Measurements from ENCODE around the gene PCOLCE2. TPM values are rescaled to one million over a fixed set of nuclear protein-coding genes. Genes with fewer than 3 reads are reported as not detected.

Gene PCOLCE2
- total and polyA plus RNA-seq, 2 of the 8 experiments (the other 6 are each of a cell fraction or from before 2014, with no cell fraction given) = 11.1 to 12.6 TPM

DNA sequence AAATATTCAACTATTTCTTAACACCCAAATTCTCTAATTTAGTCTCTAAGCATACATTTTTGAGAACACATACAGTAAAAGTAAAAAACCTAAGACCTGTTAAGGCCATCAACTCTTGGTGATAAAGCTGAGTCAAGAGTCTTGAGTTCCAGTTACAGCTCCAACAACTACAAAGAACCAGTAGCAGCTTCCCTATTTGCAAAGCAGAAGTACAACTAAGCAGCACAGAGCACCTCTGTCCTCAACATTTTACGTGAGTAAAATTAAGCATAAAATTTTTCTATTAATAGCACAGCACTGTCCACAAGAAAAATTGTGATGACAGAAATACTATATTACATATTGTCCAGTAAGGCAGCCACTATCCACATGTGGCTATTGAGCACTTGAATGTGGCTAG, 4.4 kb downstream of the PCOLCE2 start (continued):
- TF ChIP-seq SIN3A (conservative IDR thresholded peaks at IDR 0.05 in 1 of 2, IDR thresholded peaks at IDR 0.05 in 1 of 2; ENCODE audit: low read depth in 1 of 2, low read length in 2 of 2) (no peak), TEAD4 (IDR thresholded peaks at IDR 0.05; ENCODE audit: low read depth, low read length) (no peak), CREB1 (IDR thresholded peaks at IDR 0.05) (no peak), RAD21 (IDR thresholded peaks at IDR 0.05 in 1 of 2, conservative IDR thresholded peaks at IDR 0.05 in 1 of 2; ENCODE audit: low read depth in 2 of 2, low read length in 2 of 2) (no peak)
- TF ChIP-seq, protein P1, sequence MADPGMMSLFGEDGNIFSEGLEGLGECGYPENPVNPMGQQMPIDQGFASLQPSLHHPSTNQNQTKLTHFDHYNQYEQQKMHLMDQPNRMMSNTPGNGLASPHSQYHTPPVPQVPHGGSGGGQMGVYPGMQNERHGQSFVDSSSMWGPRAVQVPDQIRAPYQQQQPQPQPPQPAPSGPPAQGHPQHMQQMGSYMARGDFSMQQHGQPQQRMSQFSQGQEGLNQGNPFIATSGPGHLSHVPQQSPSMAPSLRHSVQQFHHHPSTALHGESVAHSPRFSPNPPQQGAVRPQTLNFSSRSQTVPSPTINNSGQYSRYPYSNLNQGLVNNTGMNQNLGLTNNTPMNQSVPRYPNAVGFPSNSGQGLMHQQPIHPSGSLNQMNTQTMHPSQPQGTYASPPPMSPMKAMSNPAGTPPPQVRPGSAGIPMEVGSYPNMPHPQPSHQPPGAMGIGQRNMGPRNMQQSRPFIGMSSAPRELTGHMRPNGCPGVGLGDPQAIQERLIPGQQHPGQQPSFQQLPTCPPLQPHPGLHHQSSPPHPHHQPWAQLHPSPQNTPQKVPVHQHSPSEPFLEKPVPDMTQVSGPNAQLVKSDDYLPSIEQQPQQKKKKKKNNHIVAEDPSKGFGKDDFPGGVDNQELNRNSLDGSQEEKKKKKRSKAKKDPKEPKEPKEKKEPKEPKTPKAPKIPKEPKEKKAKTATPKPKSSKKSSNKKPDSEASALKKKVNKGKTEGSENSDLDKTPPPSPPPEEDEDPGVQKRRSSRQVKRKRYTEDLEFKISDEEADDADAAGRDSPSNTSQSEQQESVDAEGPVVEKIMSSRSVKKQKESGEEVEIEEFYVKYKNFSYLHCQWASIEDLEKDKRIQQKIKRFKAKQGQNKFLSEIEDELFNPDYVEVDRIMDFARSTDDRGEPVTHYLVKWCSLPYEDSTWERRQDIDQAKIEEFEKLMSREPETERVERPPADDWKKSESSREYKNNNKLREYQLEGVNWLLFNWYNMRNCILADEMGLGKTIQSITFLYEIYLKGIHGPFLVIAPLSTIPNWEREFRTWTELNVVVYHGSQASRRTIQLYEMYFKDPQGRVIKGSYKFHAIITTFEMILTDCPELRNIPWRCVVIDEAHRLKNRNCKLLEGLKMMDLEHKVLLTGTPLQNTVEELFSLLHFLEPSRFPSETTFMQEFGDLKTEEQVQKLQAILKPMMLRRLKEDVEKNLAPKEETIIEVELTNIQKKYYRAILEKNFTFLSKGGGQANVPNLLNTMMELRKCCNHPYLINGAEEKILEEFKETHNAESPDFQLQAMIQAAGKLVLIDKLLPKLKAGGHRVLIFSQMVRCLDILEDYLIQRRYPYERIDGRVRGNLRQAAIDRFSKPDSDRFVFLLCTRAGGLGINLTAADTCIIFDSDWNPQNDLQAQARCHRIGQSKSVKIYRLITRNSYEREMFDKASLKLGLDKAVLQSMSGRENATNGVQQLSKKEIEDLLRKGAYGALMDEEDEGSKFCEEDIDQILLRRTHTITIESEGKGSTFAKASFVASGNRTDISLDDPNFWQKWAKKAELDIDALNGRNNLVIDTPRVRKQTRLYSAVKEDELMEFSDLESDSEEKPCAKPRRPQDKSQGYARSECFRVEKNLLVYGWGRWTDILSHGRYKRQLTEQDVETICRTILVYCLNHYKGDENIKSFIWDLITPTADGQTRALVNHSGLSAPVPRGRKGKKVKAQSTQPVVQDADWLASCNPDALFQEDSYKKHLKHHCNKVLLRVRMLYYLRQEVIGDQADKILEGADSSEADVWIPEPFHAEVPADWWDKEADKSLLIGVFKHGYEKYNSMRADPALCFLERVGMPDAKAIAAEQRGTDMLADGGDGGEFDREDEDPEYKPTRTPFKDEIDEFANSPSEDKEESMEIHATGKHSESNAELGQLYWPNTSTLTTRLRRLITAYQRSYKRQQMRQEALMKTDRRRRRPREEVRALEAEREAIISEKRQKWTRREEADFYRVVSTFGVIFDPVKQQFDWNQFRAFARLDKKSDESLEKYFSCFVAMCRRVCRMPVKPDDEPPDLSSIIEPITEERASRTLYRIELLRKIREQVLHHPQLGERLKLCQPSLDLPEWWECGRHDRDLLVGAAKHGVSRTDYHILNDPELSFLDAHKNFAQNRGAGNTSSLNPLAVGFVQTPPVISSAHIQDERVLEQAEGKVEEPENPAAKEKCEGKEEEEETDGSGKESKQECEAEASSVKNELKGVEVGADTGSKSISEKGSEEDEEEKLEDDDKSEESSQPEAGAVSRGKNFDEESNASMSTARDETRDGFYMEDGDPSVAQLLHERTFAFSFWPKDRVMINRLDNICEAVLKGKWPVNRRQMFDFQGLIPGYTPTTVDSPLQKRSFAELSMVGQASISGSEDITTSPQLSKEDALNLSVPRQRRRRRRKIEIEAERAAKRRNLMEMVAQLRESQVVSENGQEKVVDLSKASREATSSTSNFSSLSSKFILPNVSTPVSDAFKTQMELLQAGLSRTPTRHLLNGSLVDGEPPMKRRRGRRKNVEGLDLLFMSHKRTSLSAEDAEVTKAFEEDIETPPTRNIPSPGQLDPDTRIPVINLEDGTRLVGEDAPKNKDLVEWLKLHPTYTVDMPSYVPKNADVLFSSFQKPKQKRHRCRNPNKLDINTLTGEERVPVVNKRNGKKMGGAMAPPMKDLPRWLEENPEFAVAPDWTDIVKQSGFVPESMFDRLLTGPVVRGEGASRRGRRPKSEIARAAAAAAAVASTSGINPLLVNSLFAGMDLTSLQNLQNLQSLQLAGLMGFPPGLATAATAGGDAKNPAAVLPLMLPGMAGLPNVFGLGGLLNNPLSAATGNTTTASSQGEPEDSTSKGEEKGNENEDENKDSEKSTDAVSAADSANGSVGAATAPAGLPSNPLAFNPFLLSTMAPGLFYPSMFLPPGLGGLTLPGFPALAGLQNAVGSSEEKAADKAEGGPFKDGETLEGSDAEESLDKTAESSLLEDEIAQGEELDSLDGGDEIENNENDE (IDR thresholded peaks at IDR 0.05; ENCODE audit: insufficient replicate concordance, low read length) = no peak

Data from H1 (cell line).